CD14-positive monocyte (primary cell): ENCODE results near the gene ERGIC3. TPM values are rescaled to one million over a fixed set of nuclear protein-coding genes. Genes with fewer than 3 reads are reported as not detected.

Source experiments
- DNase-seq, 3 donors: peaks; one replicate each; pipeline ENCODE4 v3.0.0-alpha.2; 2011 to 2022
- H2AFZ ChIP-seq: 2 replicates; pipeline ENCODE4 v1.6.0; 2012; ENCODE audit warnings: mild to moderate bottlenecking, low read depth, low read length, inconsistent platforms; ENCODE audit not compliant: insufficient read depth, poor library complexity, severe bottlenecking
- H3K27ac ChIP-seq, 2 donors: 1 replicate in 1 of 2; 2 replicates in 1 of 2; pipeline ENCODE4 v1.5.1; 2012 to 2013; ENCODE audit warnings: low read length in 2 of 2, control low read depth in 1 of 2, inconsistent platforms in 1 of 2, low read depth in 1 of 2, mild to moderate bottlenecking in 1 of 2
- H3K27me3 ChIP-seq, 2 donors: one replicate each; pipeline versions ENCODE4 v1.6.0 to v1.6.1; 2011 to 2013; ENCODE audit warnings: low read length in 2 of 2; ENCODE audit not compliant: control insufficient read depth in 2 of 2, insufficient read depth in 2 of 2
- H3K36me3 ChIP-seq, 2 donors: replicated peaks in 1 of 2; 1 replicate in 1 of 2; 2 replicates in 1 of 2; pipeline versions ENCODE4 v1.5.1 to v1.6.1; 2012 to 2013; ENCODE audit warnings: low read length in 2 of 2, control low read depth in 1 of 2, inconsistent platforms in 1 of 2, mild to moderate bottlenecking in 1 of 2; ENCODE audit not compliant: insufficient read depth in 2 of 2, control insufficient read depth in 1 of 2
- H3K4me1 ChIP-seq, 2 donors: 1 replicate in 1 of 2; 2 replicates in 1 of 2; pipeline versions ENCODE4 v1.5.1 to v1.6.1; 2012 to 2013; ENCODE audit warnings: low read length in 2 of 2, control low read depth in 1 of 2, inconsistent platforms in 1 of 2, mild to moderate bottlenecking in 1 of 2, moderate library complexity in 1 of 2; ENCODE audit not compliant: insufficient read depth in 2 of 2, control insufficient read depth in 1 of 2
- H3K4me2 ChIP-seq: replicated peaks from 2 replicates; pipeline ENCODE3; 2012; ENCODE audit warnings: low read length, moderate library complexity, mild to moderate bottlenecking; ENCODE audit not compliant: poor library complexity, severe bottlenecking; ENCODE audit errors: extremely low read depth
- H3K4me3 ChIP-seq, 3 experiments: fragments of 200-600 bp in 1 of 3; sonication (generic) in 1 of 3; replicated peaks in 1 of 3; 1 replicate in 2 of 3; 2 replicates in 1 of 3; pipeline ENCODE4 v1.5.1; 2011 to 2013; ENCODE audit warnings: low read length in 3 of 3, mild to moderate bottlenecking in 3 of 3, control low read depth in 2 of 3, low read depth in 2 of 3, inconsistent platforms in 1 of 3, moderate library complexity in 1 of 3
- H3K79me2 ChIP-seq: 2 replicates; pipeline ENCODE4 v1.6.0; 2012; ENCODE audit warnings: mild to moderate bottlenecking, control low read depth, inconsistent platforms, low read length, moderate library complexity; ENCODE audit not compliant: insufficient read depth
- H3K9ac ChIP-seq: 2 replicates; pipeline ENCODE4 v1.6.0; 2017; ENCODE audit warnings: low read length, mild to moderate bottlenecking; ENCODE audit not compliant: insufficient read depth, poor library complexity, severe bottlenecking
- H3K9me3 ChIP-seq, 2 donors: replicated peaks in 1 of 2; 1 replicate in 1 of 2; 2 replicates in 1 of 2; pipeline versions ENCODE4 v1.5.1 to v1.6.1; 2012 to 2013; ENCODE audit warnings: low read length in 2 of 2, control low read depth in 1 of 2; ENCODE audit not compliant: control insufficient read depth in 1 of 2, insufficient read depth in 1 of 2
- H4K20me1 ChIP-seq: 2 replicates; pipeline ENCODE4 v1.6.0; 2012; ENCODE audit warnings: mild to moderate bottlenecking, low read length, control low read depth, moderate library complexity; ENCODE audit not compliant: insufficient read depth
- H3K27ac Mint-ChIP-seq, 7 donors: one replicate each; pipeline ENCODE4 v1.8.0; 2020; ENCODE audit warnings: mild to moderate bottlenecking in 7 of 7, mixed read lengths in 7 of 7, moderate library complexity in 6 of 7, inconsistent platforms in 2 of 7
- H3K27me3 Mint-ChIP-seq, 3 donors: one replicate each; pipeline ENCODE4 v1.8.0; 2021 to 2022; ENCODE audit warnings: low read depth in 3 of 3, mild to moderate bottlenecking in 3 of 3, mixed read lengths in 3 of 3, moderate library complexity in 3 of 3, inconsistent platforms in 1 of 3
- H3K36me3 Mint-ChIP-seq, 2 donors: one replicate each; pipeline ENCODE4 v1.8.0; 2020; ENCODE audit warnings: mixed read lengths in 2 of 2, inconsistent platforms in 1 of 2, mild to moderate bottlenecking in 1 of 2
- H3K4me1 Mint-ChIP-seq: one replicate; pipeline ENCODE4 v1.8.0; 2020; ENCODE audit warnings: mild to moderate bottlenecking, mixed read lengths
- H3K4me3 Mint-ChIP-seq, 2 donors: one replicate each; pipeline ENCODE4 v1.8.0; 2020; ENCODE audit warnings: mild to moderate bottlenecking in 2 of 2, mixed read lengths in 2 of 2, moderate library complexity in 1 of 2
- H3K9me3 Mint-ChIP-seq, 7 donors: one replicate each; pipeline ENCODE4 v1.8.0; 2020 to 2022; ENCODE audit warnings: mixed read lengths in 7 of 7, mild to moderate bottlenecking in 6 of 7, moderate library complexity in 6 of 7, inconsistent platforms in 2 of 7
- CTCF ChIP-seq: fragments of 200-600 bp; IDR thresholded peaks from one replicate; pipeline ENCODE4 v1.8.0; 2022; ENCODE audit warnings: antibody characterized with exemption, mild to moderate bottlenecking
- WGBS: methylation state at CpG from one replicate; pipeline ENCODE4 v1.1.5; 2013; ENCODE audit warnings: missing lambda C conversion rate; ENCODE audit not compliant: insufficient coverage; 5-methylcytosine and 5-hydroxymethylcytosine counted together
- intact Hi-C, 2 donors: fragments of 100-400 bp; cut with micrococcal nuclease; formaldehyde crosslinking; loops; one replicate each; pipeline versions ENCODE4 v1.15.0 to v1.15.1; 2023
- polyA plus RNA-seq, 3 donors: library from polyadenylated mRNA; depleted of rRNA in 1 of 3; unstranded in 2 of 3; stranded (reverse) in 1 of 3; fragments of 300-500 nt in 2 of 3; fragments of >200 nt in 1 of 3; fragmentation: Illumina TruSeq in 2 of 3; gene quantifications; 1 replicate in 2 of 3; 2 replicates in 1 of 3; pipeline ENCODE4 v1.2.3, GENCODE V29; 2012 to 2021

The ERGIC3 gene
- polyA plus RNA-seq, 3 donors: 128 to 371 (median 130) TPM

GRCh38 chr20:35599776-35600120 lies 57.9 kb downstream of the ERGIC3 start:
- H3K4me1 ChIP-seq: peaks cover 16 to 17% of the 10 kb centered on the region in 2 donors
- 87% methylated on average over 9 of the region's 9 CpGs for WGBS
- Mint-ChIP-seq H3K4me3 (peak overlapping the region in 1 of 2 donors; percentile 60), H3K36me3 (peaks cover 0 to 5% of the 10 kb centered on the region in 2 donors), H3K9me3 (peaks cover 0 to 9% (median 2%) of the 10 kb centered on the region in 7 donors), H3K27ac (peak overlapping the region in 1 of 7 donors; percentile 76), H3K4me1 (peaks cover 14% of the 10 kb centered on the region), H3K27me3 (peaks cover 51 to 56% (median 53%) of the 10 kb centered on the region in 3 donors)
- intact Hi-C loops: no loop called here
- peaks cover 8 to 34% of the 10 kb centered on the region in 2 donors for H3K27me3 ChIP-seq
- no peaks in the 10 kb centered on the region for H3K9me3 ChIP-seq
- no peak overlapping the region for H3K4me2 ChIP-seq
- TF ChIP-seq CTCF: no peak
- DNase-seq: no peak
- H4K20me1 ChIP-seq: no peaks in the 10 kb centered on the region
- no peaks in the 10 kb centered on the region for H3K36me3 ChIP-seq
- H3K79me2 ChIP-seq: no peaks in the 10 kb centered on the region
- no peak overlapping the region for H3K27ac ChIP-seq
- no peak overlapping the region for H3K4me3 ChIP-seq
- H2AFZ ChIP-seq: no peak overlapping the region
- H3K9ac ChIP-seq: no peak overlapping the region

- Histone ChIP-seq H3K4me3 (peak overlapping the region in 2 of 3 experiments; percentile 26 to 66), H2AFZ (peak overlapping the region; percentile 79)
Observed at GRCh38 chr20:35600176-35600992, 58.5 kb downstream of the ERGIC3 start.

More at GRCh38 chr20:35600176-35600992, 58.5 kb downstream of the ERGIC3 start:
- peaks cover 0 to 9% (median 2%) of the 10 kb centered on the region in 7 donors for H3K9me3 Mint-ChIP-seq
- Histone ChIP-seq H3K9me3 (no peaks in the 10 kb centered on the region), H3K36me3 (no peaks in the 10 kb centered on the region), H3K9ac (peak overlapping the region; percentile 43), H3K4me2 (peak overlapping the region; percentile 75), H4K20me1 (no peaks in the 10 kb centered on the region), H3K27ac (no peak overlapping the region), H3K79me2 (no peaks in the 10 kb centered on the region), H3K27me3 (peaks cover 8 to 34% of the 10 kb centered on the region in 2 donors), H3K4me1 (peaks cover 16 to 17% of the 10 kb centered on the region in 2 donors)
- intact Hi-C loops: no loop called here
- H3K4me1 Mint-ChIP-seq: peaks cover 14% of the 10 kb centered on the region
- H3K27ac Mint-ChIP-seq: peak overlapping the region in 1 of 7 donors; percentile 76
- H3K4me3 Mint-ChIP-seq: peak overlapping the region; percentile 76 to 94
- H3K36me3 Mint-ChIP-seq: peaks cover 0 to 5% of the 10 kb centered on the region in 2 donors
- no peak for DNase-seq
- peaks cover 50 to 56% (median 53%) of the 10 kb centered on the region in 3 donors for H3K27me3 Mint-ChIP-seq
- no peak for TF ChIP-seq CTCF
- 27% methylated on average over 23 of the region's 34 CpGs for WGBS
